Activated T-helper 9 cell treated with anti-CD3 and anti-CD28 coated beads, Interleukin-2, amount 50 U/mL, for 16 hours (primary cell): ENCODE measurements around the gene TAF3.

Experiments used
- DNase-seq: peaks from one replicate; pipeline ENCODE4 v3.0.0-alpha.2; 2020; ENCODE audit warnings: low read depth

The TAF3 gene

DNA sequence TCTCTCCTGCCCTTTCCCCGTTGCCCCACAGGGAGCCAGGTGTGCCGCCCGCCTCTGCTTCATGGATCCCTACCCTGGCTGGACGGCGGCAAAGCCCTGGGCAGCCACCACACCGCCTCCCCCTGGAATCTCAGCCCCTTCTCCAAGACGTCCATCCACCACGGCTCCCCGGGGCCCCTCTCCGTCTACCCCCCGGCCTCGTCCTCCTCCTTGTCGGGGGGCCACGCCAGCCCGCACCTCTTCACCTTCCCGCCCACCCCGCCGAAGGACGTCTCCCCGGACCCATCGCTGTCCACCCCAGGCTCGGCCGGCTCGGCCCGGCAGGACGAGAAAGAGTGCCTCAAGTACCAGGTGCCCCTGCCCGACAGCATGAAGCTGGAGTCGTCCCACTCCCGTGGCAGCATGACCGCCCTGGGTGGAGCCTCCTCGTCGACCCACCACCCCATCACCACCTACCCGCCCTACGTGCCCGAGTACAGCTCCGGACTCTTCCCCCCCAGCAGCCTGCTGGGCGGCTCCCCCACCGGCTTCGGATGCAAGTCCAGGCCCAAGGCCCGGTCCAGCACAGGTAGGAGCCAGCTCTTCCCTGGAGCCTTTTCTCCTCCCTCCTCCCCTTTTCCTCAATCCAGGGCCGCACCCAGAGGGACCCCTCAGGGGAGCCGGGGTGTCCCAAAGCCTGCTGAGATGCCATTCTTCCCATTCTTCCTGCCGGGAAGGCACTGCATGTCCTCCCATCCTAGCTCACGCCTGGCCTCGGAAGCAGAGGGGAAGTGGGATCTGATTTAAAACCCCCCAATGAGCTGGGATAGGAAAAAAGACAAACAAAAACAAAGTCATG, 240.2 kb downstream of the TAF3 start:
- DNase-seq = no peak

DNA sequence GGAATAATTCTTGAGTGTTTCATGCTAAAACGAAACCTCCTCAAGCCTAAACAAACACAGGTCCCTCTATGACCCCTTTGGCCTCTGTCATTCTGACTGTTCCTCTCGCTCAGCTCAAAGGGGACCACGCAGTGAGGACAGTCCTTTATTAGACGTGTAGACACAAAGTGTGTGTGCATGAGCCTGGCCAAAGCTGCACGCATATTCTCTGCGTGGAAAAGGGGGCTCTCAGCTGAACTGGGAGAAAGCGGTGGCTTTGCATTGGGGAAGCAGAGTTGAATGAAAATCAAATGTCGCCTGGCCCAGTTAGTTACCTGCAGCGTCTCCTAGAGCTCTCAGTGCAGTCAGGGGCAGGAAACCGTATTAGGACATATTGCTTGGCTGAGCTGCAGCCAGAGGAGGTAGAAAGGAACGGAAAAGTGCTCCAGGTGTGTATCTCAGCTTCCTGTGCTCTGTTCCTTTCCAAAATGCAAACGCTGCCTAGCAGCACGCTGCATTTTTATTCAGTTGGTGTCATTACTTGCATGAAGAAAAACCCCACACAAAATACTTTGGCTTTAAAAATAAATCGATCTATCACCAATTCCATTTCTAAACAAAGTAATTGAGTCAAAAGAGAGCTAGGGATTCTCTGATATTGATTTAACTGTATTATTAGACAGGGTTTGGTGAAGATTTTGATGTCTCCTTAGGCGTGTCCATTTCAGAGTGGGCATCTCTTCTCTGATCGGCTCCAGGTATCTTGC, 241.1 kb downstream of the TAF3 start:
- no peak for DNase-seq

DNA sequence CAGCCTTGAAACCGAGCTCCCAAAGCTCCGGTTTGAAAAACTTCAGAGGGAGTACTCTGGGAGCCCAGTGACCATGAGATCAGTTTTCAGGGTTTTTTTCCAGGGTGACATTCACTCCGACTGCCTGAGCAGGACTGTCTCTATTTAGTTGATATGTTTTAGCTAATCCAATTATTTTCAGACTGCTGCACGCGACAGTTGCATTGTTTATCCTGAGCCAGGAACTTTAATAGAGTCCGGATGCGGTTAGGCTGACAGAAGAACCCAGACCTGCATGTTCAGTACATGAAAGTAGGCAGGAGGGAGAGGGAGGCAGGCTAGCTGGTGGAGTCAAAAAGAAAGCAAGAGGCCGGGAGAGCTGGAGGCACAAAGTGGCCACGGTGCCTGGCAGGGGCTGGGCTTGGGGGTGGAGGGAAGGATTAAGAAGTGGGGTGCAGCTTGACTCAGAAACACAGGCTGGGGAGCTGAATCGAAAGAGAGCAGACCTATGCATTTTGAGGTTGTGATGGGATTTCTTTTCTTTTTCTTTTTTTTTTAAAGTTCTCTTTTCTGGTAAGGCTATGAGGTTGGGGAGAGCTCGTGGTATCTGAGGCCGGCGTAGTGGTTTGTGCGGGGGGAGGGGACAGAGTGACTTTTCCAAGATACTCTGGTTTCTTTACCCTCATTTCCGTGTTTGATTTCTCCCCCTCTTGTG, 241.9 kb downstream of the TAF3 start:
- no peak for DNase-seq

DNA sequence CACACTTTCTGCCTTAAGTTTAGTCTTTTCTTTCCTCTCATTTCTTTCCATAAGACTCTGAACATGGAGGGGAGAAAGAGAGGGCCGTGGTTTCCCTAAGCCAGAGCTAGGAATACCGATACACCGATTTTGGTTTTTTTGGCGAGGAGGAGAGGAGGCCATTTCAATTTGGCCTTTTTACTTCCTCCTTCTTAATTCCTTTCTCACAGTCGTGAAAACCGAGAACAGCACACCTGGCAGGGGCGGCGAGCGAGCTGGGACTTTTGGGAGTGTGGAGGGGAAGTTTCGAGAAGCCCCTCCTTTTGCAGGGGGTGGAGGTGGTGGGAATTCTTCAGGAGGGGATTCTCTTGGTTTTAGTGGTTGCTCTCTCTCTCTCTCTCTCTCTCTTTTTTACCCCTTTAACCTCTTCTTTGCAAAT, 242.4 kb downstream of the TAF3 start:
- no peak for DNase-seq

DNA sequence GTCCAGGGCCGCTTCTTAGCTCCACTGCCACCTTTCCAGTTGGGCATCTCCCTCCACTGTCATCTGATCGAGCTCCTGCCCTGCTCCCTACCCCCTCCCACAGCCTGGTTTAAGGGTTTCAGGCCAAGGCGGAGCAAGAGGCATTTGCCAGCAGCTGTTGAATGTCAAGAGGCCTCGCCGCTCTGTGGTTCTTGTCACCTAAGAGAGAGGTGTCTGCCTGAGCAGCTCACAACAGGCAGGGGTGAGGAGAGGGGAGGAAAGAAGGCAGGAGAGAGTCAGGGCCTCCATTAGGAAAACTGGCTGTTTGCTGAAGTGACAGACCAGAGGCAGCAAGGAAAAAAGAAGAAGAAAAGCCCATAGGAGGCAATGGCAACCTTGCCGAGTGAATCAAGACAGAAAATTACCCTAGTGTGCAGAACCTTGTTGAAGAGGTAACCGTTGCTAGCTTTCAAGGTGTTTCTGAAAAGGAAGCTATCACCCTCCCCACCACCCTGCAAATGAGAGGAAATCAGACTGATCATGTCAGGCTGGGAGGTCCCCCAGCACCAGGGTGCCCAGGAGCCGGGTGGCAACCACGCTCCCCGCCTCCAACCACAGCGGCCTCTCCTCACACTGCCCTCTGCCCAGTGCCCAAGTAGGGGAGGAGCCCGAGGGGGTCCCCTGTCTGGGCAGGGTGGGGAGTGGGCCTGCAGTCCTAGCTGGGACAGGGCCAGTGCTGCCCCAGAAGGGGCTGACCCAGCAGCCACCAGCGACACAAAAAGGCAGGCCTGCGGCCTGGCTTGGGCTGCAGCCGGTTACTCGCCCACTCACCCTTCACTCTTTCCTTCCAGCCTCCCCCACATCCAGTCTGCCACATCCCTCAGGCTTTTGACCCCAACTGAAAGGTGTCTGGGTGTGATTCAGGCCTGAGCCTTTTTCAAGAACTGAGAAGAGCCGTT, 243.2 kb downstream of the TAF3 start:
- DNase-seq = no peak

DNA sequence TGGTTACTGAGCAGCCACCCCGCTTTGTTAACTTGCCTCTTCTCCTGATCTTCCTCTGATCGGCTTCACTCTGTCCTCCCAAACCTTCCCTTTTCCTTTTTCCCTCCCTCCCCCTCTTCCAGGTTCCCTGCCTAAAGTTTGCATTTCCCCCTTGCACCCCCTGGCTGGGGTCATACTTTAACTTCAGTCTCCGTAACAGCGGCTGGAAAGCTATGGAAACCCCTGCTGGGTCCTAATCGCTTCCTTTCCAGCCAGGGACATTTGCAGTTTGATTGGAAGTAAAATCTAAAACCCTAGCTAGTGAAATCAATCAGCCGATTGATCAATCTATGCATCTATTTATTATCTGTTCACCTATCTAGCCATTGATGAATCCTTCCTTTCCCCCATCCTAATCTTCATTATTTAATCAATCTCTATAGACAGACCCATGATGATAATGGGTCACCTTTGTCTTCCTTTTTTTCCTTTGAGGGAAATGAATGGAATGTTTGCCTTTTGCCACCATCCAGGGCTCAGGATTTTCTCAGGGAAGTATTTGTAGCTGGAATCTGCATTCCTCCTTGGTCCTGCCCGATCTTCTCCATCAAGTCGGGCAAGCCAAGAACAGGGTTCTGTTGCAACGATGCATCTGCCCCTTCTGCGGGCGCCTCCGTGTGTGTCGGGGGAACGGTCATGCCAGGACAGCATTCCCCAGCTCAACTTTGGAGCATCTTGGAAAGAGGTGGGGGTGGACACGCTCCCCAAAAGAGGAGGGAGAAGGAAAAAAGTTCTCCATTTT, 245.0 kb downstream of the TAF3 start:
- no peak for DNase-seq

DNA sequence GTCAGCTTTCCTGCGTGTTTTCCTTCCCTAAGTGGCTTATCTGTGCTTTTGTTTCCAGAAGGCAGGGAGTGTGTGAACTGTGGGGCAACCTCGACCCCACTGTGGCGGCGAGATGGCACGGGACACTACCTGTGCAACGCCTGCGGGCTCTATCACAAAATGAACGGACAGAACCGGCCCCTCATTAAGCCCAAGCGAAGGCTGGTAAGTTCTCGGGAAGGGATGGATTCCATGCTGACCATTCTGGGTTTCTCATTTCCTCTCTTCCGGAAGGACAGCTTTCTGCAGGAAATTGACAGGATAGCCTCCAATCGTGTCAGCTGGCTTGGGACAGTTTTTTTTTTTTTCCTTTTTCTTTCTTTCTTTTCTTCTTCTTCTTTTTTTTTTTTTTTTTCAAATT, 245.6 kb downstream of the TAF3 start:
- DNase-seq = no peak

DNA sequence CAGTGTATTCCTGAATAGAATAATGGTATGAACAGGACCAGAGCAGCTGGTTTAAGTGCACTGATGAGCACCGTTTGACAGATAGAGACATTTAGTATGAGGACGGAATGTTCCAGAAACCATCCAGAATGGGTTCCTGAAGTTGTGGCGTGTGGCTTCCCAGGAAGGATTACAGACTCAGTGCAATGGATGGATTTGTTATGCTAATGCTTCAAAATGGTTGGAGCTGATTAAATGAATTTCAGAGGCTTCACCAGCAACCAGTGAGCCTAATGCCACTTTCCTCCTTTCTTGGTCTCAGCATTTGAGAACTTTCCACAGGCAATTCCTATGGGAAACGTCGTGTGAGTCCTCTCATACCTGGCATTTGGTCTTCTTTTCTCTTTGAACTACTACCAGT, 246.1 kb downstream of the TAF3 start:
- no peak for DNase-seq

DNA sequence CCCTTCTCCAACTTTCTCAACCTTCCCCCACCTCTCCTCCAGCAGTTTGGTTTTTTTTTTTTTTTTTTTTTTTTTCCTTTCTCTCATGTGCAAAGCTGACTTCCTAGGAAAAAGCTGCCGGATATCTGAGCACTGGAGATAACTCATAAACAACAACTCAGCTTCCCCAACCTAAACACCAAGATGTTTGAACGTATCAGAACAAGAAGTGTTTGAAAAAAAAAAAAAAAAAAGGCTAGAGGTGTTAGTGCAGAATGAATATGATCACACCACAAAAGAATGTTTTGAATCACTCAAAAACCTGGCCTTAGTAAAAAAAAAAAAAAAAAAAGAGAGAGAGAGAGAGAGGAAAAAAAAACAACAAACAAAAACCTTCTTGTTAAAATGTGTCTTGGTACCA, 247.3 kb downstream of the TAF3 start:
- DNase-seq = no peak

DNA sequence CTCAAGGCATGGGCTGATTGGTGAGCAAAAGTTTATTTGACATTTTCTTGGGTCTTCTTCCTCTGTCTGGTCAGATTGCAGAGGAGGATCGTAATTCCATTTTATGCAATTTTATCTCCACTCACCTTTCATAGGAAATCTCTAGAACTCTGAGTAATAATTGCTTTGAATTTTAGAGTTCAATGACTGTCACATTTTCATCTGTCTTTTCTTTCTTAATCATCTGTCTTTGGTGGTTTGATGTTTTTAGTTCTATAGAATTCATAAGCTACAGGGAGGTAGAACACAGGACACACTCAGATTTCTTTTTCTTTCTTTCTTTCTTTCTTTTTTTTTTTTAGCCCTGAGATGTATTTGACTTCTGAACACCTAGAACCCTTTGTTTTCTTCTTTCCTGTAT, 247.8 kb downstream of the TAF3 start:
- no peak for DNase-seq
